Pons (tissue), 1 donor: ENCODE results near the gene TERT.
"Not testable (repeated sequence)": the region's sequence is repeated elsewhere in the genome, so short reads cannot be mapped to it uniquely, and the experiment has no call there.

Experiments used
- DNase-seq: peaks from one replicate; pipeline ENCODE4 v3.0.0-alpha.2; 2016; ENCODE audit warnings: low spot score

Gene TERT

DNA sequence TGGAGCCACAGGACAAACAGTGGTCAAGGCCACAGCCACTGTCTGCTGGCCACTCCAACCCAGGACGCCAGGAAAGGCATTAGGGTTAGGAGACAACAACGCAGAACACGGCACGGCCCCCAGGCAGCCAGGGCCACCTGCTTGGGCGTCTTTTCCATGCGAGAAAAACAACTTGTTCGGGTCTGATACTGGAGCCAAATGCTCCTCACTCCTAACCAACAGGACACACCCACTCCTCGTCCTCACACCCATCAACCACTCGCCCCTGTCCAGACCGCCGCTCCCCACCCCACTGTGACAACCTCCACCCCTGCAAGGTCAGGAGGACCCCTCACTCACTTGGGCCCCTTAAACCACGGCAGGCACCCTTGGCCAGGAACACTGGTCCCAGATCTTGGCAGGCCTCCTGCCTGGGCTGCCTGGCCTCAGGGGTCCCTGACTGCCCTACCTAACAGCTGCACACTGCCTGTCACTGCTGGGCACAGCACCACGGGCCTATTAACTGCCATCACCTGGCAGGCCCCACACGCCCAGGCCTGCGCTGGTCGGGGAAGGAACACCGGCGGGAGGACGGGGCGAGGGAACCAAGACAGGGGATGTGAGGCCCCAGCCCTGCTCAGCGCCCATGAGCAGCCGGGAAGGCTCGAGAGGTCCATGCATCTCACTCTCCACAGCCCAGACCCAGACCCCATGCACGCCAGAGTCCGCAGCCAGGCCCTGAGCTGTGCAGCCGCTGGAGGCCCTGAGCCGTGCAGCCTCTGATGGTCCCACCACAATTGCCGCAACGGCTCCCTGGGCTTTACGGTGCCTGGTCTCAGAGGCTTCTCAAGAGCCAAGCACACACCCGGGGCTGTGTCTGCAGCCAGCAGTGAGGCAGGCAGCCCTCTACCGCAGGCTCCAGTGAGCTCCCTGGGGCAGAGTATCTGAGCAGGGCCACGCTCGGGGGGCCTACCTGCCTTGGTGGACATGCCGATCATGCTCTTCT is 36.3 kb upstream of the TERT start:
- no peak for DNase-seq

DNA sequence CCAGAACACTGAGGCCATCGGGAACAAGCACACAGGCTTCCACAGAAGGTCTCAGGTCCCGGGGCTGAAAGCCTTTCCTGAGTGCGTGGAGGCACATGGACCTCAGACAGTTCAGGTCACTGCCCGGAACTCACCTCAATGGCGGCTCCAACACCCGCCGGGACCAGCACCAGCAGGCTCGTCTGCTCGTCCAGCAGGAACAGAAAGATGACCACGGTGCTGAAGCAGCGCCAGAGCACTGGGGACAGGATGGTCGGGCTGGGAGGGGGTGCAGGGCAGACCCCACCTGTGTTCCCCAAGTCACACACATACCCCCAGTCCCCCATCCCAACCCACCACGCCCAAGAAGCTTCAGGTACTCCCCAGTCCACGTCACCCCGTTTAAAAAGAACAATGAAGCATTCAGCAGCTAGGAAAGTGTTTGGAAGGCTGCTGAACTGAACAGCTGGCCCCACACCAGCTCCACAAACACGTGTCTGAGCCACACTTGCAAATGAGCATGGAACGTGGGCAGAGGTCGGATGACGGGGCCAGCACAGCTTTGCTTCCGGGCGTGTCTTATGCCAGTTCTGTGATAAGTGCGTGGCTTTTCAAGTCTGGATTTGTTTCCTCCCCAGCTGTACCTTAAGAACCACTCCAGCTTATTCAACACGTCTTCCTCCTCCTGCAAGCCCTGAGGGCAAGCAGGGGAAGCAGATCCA is 35.4 kb upstream of the TERT start:
- peak; percentile 88 for DNase-seq

DNA sequence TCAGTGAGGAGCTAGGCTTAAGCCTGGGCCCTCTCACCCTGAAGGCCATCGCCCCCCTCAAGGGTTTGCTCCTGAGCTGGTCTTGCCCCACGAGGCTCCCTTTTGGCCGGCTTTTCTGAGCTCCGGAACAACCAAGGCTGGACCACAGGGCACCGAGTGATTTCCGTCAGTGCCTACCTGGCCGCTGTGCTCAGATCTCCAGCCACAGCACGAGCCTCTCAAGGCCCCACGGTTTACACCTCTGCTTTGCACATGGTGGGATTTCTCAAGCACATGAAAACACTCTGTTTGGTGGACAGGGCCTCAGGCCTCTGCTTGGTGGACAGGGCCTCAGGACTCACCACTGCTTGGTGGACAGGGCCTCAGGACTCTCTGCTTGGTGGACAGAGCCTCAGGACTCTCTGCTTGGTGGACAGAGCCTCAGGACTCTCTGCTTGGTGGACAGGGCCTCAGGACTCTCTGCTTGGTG is 34.3 kb upstream of the TERT start:
- DNase-seq = no peak

GRCh38 chr5:1328237-1329110 is 33.6 kb upstream of the TERT start:
- not testable (repeated sequence) for DNase-seq

GRCh38 chr5:1326901-1327756 is 32.3 kb upstream of the TERT start:
- not testable (repeated sequence) for DNase-seq

DNA sequence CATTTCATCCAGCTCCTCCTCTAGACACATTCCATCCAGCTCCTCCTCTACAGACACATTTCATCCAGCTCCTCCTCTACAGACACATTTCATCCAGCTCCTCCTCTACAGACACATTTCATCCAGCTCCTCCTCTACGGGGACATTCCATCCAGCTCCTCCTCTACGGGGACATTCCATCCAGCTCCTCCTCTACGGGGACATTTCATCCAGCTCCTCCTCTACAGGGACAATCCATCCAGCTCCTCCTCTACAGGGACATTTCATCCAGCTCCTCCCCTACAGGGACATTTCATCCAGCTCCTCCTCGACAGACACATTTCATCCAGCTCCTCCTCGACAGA is 31.6 kb upstream of the TERT start:
- DNase-seq = not testable (repeated sequence)

GRCh38 chr5:1325870-1326531 is 31.1 kb upstream of the TERT start:
- no peak for DNase-seq

DNA sequence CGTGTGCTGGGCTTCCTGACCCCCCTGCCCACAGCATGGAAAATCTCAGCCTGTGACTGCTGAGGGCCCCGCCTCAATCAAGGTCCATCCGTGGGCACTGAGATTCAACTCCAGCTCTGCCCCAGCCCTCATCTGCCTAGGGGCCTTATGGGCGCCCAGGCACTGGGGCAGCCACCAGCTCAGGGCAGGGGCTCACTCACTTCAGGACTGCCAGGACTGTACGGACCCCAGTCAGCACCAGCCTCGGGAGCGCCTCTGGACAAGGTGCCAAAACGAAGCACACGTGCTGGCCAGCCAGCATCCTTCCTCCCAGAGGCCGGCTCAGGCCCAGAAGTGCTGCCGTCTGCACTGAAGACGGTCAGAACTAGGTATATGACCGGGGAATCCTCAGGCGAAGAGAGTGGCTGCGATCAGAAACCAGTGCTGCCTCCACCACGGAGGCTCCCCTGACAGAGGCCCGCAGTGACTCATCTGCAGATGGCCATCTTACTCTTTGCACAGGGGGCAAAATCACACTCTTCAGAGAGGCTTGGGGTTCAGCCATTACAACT is 30.4 kb upstream of the TERT start:
- no peak for DNase-seq

- no peak for DNase-seq
Measured at GRCh38 chr5:1324719-1325190, 29.9 kb upstream of the TERT start.

- DNase-seq = no peak
Measured at GRCh38 chr5:1324301-1324700, 29.4 kb upstream of the TERT start.

DNA sequence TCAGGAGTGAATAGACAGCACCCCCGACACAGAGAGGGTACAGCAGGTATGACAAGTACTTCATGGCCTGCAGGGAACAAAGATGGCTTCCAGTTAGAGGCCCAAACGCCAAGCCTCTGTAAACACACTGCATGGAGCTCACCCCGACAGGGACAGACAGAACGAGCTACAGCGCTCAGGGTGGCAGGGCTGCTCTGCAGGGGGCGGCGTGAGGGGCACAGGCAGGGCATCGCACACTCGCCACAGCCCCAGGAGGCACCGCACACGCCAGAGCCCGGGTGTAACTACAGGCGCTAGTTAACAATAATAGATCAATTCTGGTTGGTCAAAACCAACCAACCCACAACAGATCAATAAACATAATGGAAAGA is 28.9 kb upstream of the TERT start:
- no peak for DNase-seq

DNA sequence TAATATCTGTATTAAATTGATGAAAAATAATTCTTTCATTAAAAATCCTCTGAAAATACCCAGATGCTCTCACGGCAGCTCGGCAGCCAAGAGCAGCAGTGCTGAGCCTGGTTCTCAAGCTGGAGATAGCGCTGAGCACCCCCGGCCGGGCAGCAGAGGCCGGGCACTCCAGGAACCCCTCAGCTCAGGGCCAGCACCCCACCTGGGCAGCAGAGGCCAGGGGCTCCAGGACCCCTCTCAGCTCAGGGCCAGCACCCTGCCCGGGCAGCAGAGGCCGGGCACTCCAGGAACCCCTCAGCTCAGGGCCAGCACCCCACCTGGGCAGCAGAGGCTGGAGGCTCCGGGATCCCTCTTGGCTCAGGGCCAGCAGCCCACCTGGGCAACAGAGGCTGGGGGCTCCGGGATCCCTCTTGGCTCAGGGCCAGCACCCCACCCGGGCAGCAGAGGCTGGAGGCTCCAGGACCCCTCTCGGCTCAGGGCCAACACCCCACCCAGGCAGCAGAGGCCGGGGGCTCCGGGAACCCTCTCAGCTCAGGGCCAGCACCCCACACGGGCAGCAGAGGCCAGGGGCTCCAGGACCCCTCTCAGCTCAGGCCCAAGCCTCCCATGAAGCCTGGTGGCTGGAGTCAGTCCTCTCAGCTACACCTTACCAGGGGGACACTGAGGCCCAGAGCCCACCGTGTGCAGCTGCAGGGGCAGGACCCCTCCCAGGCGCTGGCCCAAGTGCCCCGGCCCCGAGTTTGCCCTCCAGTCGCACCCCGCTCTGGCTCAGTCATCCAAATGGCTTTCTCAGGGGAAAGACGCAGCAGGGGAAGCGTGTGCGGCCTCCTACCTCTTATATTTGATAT is 28.3 kb upstream of the TERT start:
- no peak for DNase-seq

GRCh38 chr5:1322036-1322900 is 27.4 kb upstream of the TERT start:
- no peak for DNase-seq

- DNase-seq = no peak
Measured at GRCh38 chr5:1321576-1321975, 26.7 kb upstream of the TERT start.

DNA sequence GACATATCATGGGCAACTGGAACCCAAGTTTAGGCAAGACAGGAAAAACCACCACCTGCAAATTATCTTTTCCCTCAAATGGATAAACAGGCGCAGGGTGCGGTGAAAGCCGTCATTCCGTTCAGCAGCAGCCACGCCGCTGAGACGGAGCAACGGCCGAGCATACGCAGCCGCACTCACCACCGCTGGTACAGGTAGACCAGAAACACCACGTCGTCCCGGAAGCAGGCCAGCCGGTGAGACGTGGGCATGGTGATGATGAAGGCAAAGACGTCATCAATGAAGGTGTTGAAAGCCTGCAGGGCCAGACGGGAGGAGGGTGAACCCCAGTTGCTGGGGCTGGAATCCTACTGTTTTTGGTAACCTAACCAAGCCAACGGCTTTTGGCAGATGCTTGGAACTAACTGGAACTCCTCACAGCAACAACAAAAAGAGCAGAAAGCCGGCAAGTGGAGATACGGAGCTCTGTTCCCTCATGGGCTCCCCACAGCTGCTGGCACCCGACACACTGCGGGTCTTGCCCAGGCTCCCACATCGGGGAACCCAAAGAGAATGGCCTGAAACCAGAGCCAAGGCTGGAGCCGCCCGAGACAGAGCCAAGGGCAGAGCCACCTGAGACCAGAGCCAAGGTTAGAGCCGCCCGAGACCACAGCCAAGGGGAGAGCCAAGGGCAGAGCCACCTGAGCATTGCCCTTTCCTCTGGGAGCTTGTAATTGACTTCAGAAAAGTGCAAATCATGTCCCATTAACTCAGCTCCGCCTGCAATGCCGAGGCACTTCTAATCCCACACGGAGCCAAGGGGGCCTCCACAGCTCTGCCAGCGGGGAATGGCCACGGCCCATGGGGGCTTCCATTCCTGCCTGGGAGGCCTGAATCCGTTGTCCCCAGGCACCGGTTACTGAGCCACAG is 25.8 kb upstream of the TERT start:
- no peak for DNase-seq

- DNase-seq = no peak
Measured at GRCh38 chr5:1319436-1320256, 24.8 kb upstream of the TERT start.
